GM10248 (cell line): ENCODE data around the gene ARHGAP21.

Experiments used
- CTCF ChIA-PET: fragments of 300-600 bp; sonication (Branson Sonifier 250); formaldehyde crosslinking; extraction: SDS; loops from one replicate; lab custom pipeline; 2021; ENCODE audit warnings: antibody characterized with exemption; lab: Yijun Ruan, JAX
- POLR2A ChIA-PET: fragments of 350-650 bp; sonication (Branson Sonifier 250); formaldehyde crosslinking; extraction: SDS; loops from one replicate; lab custom pipeline; 2020; ENCODE audit warnings: antibody characterized with exemption; lab: Yijun Ruan, JAX
- DNase-seq: peaks from one replicate; pipeline ENCODE4 v3.0.0; 2012; ENCODE audit errors: extremely low spot score
- CTCF ChIP-seq: IDR thresholded peaks from 2 replicates; pipeline ENCODE4 v1.5.1; 2012; ENCODE audit warnings: mild to moderate bottlenecking, low read depth; ENCODE audit errors: extremely low read depth, missing control alignments, control extremely low read depth

Gene ARHGAP21

DNA sequence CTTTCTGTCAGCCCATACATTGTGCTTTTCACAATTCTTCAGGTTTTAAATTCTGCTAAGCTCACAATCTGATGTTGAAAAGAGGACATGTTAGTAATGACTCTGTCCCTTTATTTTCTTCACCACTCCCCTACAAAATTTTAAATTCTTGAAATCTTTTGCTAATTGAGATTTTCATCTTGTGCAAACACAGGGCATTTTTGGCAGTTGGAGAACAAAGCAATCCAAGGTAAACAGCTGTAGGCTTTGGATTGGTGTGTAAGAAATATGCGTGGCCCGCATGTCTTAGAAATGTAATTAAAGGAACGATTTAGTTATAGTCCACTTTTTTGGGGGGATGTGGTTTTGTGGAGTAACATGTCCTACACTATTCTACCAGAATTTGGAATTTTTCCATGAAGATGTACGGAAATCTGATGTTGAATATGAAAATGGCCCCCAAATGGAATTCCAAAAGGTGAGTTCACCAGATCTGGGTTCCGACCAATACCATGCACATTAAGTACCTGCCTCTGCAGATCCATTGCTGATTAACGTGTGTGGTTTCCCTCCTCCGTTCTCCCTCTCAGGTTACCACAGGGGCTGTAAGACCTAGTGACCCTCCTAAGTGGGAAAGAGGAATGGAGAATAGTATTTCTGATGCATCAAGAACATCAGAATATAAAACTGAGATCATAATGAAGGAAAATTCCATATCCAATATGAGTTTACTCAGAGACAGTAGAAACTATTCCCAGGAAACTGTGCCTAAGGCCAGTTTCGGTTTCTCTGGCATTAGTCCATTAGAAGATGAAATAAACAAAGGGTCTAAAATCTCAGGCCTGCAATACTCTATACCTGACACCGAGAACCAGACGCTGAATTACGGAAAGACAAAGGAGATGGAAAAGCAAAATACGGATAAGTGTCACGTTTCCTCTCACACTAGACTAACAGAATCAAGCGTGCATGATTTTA, 181.1 kb downstream of the ARHGAP21 start:
- POLR2A ChIA-PET: no interaction called here
- no peak for DNase-seq
- CTCF ChIA-PET: interaction anchor here (0.8 kb wide), 1 partner anchor 24 kb away, joined by 3 read pairs; no protein-coding TSS in a partner anchor
- TF ChIP-seq CTCF: no peak

GRCh38 chr10:24541239-24541753, 182.4 kb downstream of the ARHGAP21 start:
- ChIA-PET POLR2A (no interaction called here), CTCF (no interaction called here)
- DNase-seq: no peak
- no peak for TF ChIP-seq CTCF

GRCh38 chr10:24536636-24537035, 187.1 kb downstream of the ARHGAP21 start:
- TF ChIP-seq CTCF: no peak
- POLR2A ChIA-PET: no interaction called here
- CTCF ChIA-PET: no interaction called here

GRCh38 chr10:24533981-24534380, 189.7 kb downstream of the ARHGAP21 start:
- ChIA-PET CTCF (interaction anchor here (5.3 kb wide), 1 partner anchor 15 kb away, joined by 39 read pairs; no protein-coding TSS in a partner anchor), POLR2A (no interaction called here)
- no peak for DNase-seq
- no peak for TF ChIP-seq CTCF

More at GRCh38 chr10:24536636-24537035, 187.1 kb downstream of the ARHGAP21 start:
- no peak for DNase-seq
